HG03565 (cell line): ENCODE results near the gene ARL13B.
"Not testable (repeated sequence)": the region's sequence is repeated elsewhere in the genome, so short reads cannot be mapped to it uniquely, and the experiment has no call there.

Source experiments
- ATAC-seq: cut with Tn5 transposase; IDR thresholded peaks from one replicate; pipeline ENCODE4 v1.9.1; 2021; ENCODE audit warnings: mild to moderate bottlenecking, moderate library complexity; ENCODE audit not compliant: unreplicated experiment

Gene ARL13B

DNA sequence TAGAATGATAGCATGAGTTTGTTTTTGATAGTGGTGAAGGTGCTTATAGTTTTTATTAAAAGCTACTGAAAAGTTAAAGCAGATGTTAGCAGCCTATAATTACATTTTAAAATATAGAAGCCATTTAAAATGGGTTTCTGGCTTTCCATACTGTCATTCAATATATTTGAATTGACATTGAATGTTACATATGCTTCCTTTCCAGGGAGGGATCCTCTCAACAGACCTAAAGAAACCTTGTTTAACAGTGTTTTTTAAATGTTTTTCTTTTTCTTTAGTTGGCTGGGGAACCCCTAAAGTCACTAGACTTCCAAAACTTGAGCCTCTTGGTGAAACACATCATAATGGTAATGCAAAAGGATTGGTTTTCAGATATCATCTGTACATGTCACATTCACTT is 70.6 kb downstream of the ARL13B start:
- ATAC-seq, result no peak

DNA sequence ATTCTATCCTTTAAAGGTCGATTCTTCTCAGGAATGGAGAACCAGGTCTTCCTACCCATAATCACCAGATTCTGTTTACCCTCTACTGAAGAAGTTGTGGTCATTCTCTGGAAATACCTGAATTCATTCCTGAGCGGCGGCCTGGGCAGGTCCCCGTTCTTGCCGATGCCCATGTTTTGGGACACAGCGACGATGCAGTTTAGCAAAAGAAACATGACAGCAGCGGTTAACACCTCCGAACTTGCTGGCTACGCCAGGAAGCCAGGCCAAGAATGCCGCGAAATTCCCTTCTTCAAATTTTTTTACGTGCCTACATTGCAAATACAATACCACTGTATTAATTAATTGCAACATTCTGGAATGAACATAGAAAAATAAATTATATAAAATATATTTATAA is 81.3 kb downstream of the ARL13B start:
- ATAC-seq, result no peak

DNA sequence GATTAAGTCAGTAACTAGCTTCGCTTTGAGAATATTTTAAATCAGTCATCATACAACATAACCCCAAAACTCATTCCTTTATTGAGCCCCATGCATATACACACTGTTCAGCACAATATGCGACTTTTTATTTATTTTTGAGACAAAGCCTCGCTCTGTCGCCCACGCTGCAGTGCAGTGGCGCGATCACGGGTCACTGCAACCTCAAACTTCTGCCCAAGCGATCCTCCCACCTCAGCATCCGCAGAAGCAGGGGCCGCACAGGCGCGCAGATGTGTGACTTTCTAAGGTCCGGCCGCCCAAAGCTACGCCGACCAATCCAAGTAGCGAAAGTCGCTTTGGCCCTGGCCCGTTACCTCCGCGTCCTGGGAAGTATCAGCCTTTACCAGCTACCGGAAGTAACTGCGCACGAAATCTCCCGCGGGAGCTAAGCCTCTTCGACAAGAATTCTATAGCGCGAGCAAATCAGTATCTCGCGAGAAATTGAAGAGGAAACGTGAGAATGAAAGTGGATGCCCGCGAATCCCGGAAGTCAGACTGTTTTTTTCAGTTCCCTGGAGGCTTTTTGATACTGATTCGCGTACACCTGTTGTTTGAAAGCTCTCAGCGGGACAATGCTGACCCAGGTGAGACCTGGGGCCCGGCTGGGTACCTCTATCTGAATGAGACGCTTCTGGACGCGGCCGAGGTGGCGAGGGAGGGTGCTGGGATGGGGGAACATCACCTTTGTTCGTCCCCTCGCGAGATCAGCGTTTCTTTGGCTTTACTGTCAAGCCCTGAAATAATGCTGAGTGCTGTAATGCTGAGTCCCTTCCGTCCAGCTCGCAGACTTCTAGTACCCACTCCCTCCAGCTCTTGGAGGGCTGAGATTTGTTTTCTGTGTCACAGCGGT is 82.8 kb downstream of the ARL13B start, which contains the start of the genes DHFR2 and NSUN3:
Gene DHFR2, minus strand, starts transcription at position 404 of the 892 bp plus-strand sequence. CDS start 1,405 bp downstream, outside the sequence.
Gene NSUN3, plus strand, starts transcription at position 549 of the 892 bp plus-strand sequence. Its CDS starts 66 bp downstream, at position 615.
- ATAC-seq, result peak; percentile 92

DNA sequence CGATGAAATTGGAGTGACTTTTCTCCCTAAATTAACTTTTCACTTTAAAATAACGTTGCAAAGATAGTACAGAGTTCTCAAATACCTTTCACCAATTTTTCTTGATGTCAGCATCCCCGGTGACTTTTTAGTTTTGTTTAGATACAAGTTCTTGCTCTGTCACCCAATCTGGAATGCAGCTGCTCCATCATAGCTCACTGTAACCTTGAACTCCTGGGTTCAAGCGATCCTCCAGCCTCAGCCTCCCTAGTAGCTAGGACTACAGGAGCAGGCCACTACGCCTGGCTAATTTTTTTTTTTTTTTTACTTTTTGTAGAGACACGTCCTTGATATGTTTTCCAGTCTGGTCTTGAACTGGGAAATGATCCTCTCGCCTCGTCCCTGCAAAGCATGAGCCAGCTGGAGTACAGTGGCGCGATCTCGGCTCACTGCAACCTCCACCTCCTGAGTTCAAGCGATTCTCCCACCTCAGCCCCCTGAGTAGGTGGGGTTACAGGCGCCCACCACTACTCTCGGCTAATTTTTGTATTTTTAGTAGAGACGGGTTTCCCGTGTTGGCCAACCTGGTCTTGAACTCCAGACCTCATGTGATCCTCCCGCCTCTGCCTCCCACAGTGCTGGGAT is 83.7 kb downstream of the ARL13B start:
- no peak for ATAC-seq

DNA sequence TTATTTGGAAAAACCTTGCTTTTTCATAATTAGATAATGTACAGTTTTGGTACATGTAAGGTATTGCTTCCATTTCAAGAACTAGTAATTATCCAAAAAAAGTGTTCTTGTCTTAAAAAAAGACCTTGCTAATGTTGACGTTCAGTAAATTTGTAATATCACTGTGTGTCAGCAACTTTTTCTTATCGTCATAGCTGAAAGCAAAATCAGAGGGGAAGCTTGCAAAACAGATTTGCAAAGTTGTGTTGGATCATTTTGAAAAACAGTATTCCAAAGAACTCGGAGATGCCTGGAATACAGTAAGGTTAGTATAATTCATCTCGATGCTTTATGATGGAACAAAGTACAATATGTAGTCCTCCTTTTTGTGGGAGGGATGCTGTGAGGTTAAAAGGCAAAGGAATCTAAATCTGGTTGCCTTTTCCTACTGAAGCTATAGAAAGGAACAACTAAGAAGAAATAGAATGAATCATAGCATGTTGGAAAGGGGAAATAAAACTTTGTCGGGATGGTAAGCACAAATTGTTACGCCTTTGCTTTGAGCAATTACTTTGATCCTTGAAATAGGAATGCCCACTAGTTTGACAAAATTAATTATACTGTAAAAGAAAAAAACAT is 84.4 kb downstream of the ARL13B start:
- no peak for ATAC-seq

DNA sequence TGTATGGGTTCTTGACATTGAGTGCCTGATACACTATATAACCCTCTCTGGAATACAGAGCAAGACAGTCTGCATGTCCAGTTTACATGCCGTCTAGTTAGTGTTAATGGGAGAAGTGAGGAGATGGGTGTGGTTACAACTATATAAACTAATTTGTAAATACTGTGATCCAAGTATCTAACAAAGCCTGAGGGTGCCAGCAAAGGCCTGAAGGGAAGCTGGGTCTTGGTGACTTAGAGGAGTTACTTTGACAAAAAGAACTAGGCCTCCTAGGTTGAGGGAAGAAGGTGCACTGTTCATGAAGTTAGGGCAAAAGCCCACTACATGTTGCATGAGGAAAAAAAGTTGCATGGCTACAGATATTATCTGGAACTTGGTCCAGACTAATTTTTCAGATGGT is 85.2 kb downstream of the ARL13B start:
- no peak for ATAC-seq

DNA sequence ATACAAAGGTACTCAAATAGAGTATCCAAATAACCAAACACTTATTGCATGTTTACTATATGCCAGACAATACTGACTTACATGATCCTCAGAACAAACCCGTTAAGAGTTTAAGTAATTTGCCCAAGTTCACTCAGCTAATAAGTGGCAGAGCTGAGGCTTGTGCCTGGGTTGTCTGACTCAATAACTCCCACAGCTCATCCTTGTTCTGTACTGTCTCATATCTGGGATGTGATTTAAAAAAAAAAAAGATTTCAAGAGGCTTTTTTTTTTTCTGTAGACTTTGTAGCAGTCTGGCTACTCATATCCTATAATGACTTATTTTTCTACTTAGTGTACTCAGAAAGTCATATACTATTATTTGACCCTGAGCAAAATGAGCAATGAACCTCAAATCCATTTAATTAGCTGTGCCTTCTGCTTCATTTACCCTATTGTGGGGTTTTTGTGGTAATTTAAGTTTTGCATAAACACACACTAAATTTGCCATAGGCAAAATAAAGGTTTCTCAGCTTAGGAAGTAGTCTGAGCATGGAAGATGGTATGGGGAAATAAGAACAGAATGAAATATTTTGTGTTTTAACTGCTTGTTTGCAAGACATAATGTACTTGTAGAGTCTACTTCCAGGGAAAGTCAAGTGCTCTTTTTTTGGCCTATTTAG is 86.0 kb downstream of the ARL13B start:
- ATAC-seq, result no peak

DNA sequence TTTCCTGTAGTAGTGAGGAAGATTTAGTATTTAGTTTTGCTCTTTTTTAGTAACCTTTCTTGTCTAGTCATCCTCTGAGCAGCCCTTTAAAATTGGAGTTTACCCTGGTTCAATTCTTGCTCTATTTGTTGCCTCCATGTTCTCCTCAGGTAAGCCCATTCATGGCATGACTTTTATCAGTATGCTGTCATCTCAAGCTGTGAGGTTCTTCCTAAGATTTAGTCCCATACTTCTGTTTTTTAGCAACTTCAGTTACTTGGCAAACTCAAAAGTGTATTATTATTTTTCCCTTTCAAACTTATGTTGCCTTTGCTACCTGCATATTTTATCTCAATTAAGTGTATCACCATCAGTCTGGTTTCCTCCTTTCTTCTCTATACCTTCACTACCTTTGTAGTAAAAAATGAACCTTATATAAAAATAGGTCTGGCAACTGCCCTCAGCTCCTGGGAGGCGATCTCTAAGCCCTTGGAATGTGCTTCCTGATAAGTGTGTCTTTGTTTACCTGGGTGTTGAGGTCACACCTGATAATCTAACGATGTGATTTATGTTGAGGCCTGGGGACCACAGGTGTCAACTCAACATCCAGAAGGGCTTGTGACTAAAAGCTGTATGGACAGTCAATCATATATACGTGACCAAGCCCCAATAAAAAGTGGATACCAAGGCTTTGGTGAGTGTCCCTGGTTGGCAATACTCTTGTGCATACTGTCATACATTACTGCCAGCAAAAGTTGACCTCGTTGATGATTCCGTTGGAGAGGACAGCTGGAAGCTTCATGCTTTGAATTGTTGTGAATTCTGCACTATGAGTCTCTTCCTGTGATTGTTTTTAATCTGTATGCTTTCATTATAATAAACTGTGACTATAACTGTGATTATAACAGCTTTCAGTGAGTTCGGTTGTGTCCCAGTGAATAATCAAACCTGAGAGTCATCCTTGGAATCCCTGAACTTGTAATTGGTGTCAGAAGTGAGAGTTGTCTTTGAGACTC is 86.8 kb downstream of the ARL13B start:
- ATAC-seq, result no peak

DNA sequence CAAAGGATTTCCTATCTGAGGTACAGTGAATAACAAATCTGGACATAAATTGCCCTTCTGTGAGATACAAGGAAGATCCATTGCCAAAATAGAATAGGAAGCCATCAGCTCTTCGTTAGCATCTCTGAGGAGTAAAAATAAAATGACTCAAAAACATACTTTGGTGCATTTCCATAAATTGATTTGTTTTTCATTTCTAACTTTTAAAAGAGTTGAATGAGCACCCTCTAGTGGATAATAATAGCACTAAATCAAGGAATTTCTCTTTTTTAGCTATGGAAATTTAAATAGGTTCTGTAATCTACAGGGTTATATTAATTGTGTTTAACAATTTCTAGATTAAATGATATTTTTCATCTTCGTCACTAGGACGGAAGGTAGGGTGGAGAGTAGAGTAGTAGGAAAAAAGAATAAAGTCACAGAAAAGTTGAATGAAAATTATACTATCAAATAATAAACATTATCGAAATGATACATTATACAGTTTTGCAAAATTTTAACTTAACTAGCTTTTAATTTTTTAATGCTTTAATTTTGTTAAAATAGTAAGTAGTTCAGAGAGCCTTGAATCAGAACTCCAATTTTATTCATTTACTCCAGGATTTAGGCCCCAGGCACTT is 89.3 kb downstream of the ARL13B start:
- ATAC-seq, result no peak

DNA sequence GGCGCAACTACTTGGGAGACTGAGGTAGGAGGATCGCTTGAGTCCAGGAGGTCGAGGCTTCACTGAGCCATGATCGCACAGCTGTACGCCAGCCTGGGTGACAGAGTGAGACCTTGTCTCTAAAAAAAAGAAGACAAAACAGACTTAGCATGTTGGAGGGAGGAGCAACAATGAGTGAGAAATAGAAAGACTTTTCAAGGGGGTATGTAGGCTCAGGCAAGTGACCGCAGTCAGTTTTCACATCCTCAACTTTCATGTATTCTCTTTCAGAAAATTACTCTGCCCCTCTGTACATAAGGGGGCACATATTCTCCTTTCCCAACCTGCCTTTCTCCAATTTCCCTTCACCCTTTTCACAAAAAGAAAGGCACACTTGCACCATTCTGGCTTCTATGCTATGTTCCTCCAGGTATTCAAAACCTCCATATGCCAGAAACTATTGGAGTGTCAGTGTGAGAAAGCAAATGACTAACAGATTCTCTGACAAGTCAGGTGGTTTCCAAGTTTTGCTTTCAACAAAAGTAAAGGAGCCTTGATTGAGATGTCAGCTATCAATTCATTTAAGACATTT is 90.5 kb downstream of the ARL13B start:
- ATAC-seq, result peak; percentile 68

DNA sequence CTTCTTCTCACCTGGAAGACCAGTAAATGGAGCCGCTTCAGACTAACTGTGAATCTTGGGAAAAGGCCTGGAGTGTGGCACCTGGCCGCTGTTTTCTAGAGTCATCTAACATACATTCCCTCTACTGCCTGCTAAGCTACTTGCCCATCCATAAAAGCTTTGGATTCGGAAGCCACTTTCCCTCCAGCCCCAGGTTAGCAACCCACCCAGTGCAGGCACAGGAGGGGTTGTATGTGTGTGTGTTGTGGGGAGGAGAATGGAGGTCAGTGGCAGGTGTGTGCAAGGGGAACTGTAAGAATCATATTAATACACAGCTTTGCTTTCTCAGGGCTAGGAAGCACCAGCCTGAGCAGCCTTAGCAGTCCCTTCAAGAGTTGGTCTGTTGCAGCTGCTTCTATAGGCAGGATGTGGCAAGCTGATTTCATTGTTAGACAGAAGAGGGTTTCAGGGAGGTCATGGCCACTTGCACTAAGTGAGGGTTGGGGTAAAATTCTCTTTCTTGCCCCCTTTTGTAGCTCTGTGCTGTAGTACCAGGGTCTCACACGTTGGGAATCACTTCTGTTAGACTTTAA is 91.8 kb downstream of the ARL13B start:
- peak; percentile 73 for ATAC-seq

DNA sequence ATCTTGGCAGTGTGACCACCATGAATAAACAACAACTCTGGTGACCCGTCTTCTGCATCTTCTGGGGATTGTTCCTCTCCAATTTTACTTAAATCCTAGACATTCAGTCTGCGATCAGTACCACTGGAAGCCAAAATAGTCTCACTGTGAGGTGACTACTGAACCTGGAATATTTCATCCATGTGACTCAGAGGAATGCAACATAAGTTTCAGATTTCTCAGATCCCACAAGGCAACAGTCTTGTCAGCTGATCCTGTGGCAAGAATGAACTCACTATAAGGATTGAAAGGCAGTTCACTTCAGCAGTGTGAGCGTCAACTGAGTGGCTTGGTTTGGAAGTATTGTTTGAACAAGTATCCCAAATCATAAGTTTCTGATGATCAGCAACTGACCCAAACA is 96.1 kb downstream of the ARL13B start:
- no peak for ATAC-seq

DNA sequence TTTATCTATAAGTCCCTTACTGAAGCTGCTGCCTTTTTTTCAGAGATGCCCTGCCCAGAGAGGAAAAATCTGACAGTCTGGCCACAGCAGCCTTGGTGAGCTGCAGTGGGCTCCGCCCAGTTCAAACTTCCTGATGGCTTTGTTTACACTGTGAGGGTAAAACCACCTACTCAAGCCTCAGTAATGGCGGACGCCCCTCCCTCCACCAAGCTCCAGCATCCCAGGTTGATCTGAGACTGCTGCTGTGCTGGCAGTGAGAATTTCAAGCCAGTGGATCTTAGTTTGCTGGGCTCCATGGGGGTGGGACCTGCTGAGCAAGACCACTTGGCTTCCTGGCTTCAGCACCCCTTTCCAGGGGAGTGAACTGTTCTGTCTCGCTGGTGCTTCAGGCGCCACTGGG is 100.6 kb downstream of the ARL13B start:
- ATAC-seq, result not testable (repeated sequence)

DNA sequence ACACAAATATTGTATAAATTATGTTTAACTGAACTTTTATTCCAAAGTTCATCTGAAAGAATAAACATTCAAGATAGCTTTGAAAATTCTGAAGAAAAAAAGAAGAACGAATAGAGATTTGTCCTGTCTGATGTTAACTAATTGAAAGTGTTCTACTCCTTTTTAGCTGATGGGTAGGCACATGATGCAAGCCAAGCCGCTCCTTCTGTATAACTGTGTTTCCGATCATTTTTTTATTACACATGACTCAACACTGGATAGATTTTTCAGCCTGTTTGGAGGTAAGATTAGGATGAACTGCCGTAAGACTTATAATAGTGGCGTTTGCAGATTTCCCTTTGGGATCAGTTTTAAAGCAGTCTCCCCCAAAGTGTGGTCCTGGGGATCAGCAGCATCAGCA is 101.9 kb downstream of the ARL13B start:
- ATAC-seq, result no peak

DNA sequence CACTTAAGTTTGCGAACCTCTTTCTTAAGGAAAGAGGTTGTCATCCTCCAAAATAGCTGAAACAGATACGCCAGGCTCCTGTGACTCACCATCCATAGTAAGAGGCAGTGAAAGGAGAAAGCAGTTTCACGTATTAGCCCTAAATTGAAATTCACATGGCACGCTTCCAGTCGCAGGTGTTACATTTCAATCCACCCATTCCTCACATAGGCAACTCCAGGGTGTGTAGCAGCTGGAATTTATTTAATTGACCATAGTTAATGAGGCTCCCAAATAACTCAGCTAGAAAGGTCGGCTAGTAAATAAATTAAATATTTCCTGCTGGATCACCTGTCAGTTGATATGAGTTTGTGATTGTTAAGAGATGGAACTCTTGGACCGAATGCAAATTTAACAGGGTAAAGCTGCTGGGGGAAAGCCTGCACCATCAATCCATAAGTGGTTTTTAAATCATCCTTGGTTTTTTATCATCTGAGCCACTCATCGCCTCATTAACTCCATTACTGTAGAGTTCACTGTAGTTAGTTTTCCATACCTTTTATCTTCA is 102.5 kb downstream of the ARL13B start:
- ATAC-seq, result no peak

DNA sequence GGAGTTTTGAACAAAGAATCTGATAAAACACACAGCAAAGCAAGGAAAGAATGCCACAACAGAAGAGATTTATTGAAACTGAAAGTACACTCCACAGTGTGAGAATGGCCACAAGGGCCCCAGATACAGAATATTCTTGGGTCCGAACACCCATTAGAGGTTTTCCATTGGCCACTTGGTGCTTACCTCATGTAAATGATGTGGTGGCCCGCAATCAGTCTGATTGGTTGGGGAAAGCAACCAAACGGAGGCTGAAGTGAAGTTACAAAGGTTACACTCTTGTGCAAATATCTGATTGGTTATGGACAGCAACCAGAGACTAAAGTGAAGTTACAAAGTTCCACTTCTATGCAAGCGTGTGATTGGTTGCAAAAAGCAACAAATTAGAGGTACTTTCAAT is 103.3 kb downstream of the ARL13B start:
- peak; percentile 89 for ATAC-seq

DNA sequence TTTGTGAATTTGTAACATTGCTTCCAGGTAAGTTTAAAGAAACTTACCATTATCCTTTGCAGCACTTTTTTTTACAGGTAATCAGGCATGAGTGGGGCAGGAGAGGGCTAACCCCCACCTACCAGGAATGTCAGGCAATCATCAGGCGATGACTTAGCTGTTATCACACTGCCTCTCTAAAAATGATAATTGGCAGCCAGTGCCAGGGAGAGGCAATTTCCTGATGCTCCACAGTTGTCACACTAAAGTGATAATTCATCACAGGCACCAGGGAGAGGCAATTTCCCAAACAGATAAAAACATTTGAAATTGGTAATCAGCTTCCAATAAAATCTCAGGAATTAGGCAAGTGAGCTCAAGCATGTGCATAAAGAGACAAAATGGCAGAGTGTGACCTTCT is 109.2 kb downstream of the ARL13B start:
- no peak for ATAC-seq

DNA sequence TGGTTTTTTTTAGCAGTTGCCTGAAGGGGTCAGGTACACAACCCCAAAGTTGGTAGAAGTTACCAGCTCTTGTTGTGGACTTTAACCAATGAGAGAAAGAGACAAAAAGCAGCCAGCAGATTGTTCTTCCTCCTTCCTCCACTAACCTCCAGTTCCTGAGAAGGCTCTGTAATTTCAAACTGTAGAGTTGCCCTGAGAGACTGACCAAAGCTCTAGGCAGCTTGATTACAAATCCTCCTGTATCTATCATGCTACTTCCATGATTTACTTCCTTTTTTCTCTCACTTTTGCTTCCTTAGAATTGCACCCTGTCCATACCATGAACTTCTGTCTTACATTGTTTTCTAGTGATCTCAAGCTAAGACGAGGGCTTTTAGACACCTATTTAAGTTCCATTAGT is 112.1 kb downstream of the ARL13B start:
- ATAC-seq, result no peak

DNA sequence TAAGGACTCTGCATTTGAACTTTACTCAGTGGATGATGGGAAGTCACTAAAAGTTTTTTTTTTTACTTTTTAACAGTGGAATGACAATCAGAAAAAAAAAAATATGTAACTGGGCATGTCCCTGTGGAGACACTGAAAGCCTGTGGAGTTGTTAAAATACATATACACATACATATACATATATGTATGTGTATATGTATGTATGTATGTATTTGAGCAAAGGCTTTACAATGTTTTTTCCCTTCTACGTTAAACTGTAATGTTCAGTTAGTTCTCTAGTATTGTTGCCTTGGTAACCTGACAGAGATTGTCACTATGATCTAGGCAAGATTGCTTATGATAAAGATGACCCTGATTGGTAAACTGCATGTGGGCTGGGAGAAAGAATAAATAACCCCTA is 113.2 kb downstream of the ARL13B start:
- no peak for ATAC-seq
